Dedifferentiated amniotic fluid mesenchymal stem cell (primary cell): ENCODE data around the gene UNC50.
A peak's percentile ranks its signal among the peaks of the same experiment; 100 is the strongest.
"Not testable (repeated sequence)": the region's sequence is repeated elsewhere in the genome, so short reads cannot be mapped to it uniquely, and the experiment has no call there.

ENCODE experiments used
- DNase-seq: peaks from one replicate; pipeline ENCODE4 v3.0.0-alpha.2; 2016; ENCODE audit errors: extremely low spot score

The UNC50 gene

GRCh38 chr2:98608962-98609604 lies 694 bp downstream of the UNC50 start:
- DNase-seq = peak; percentile 30

GRCh38 chr2:98614024-98614739 lies 5.8 kb downstream of the UNC50 start:
- no peak for DNase-seq

- no peak for DNase-seq
Measured at GRCh38 chr2:98615481-98615880, 7.1 kb downstream of the UNC50 start.

GRCh38 chr2:98617149-98617548 lies 8.8 kb downstream of the UNC50 start:
- no peak for DNase-seq

- DNase-seq = no peak
Measured at GRCh38 chr2:98623657-98624056, 15.3 kb downstream of the UNC50 start.

GRCh38 chr2:98632351-98632750 lies 24.0 kb downstream of the UNC50 start:
- no peak for DNase-seq

GRCh38 chr2:98634406-98635092 lies 26.2 kb downstream of the UNC50 start:
- DNase-seq = no peak

GRCh38 chr2:98637401-98638147 lies 29.2 kb downstream of the UNC50 start:
- no peak for DNase-seq

- DNase-seq = no peak
Measured at GRCh38 chr2:98643496-98644100, 35.2 kb downstream of the UNC50 start.

GRCh38 chr2:98647636-98648035 lies 39.2 kb downstream of the UNC50 start:
- DNase-seq = no peak

GRCh38 chr2:98648451-98648850 lies 40.1 kb downstream of the UNC50 start:
- DNase-seq = no peak

- peak; percentile 78 for DNase-seq
Measured at GRCh38 chr2:98649135-98649991, 41.0 kb downstream of the UNC50 start.

- no peak for DNase-seq
Measured at GRCh38 chr2:98649992-98650375, 41.6 kb downstream of the UNC50 start.

- DNase-seq = no peak
Measured at GRCh38 chr2:98650998-98651397, 42.6 kb downstream of the UNC50 start.

GRCh38 chr2:98654699-98655495 lies 46.5 kb downstream of the UNC50 start:
- no peak for DNase-seq

- no peak for DNase-seq
Measured at GRCh38 chr2:98656800-98657199, 48.4 kb downstream of the UNC50 start.

GRCh38 chr2:98658816-98659490 lies 50.6 kb downstream of the UNC50 start:
- DNase-seq = no peak

GRCh38 chr2:98659491-98659840 lies 51.1 kb downstream of the UNC50 start:
- DNase-seq = not testable (repeated sequence)

GRCh38 chr2:98663511-98664090 lies 55.2 kb downstream of the UNC50 start:
- DNase-seq = no peak
